ENCODE measurements around the gene MPC1L.

GRCh38 chrX:40580537-40581335 lies 42.5 kb upstream of the MPC1L start, which contains the start of gene ATP6AP2:
- no peak for TF ChIP-seq YY1 (IDR thresholded peaks at IDR 0.05; ENCODE audit: insufficient read depth, insufficient read length)
- no peak for TF ChIP-seq SUZ12 (IDR thresholded peaks at IDR 0.05; ENCODE audit: extremely low read depth, insufficient read depth, insufficient read length)
- TF ChIP-seq ZNF274 (IDR thresholded peaks at IDR 0.05; ENCODE audit: low read depth, low read length) = no peak
